Measurements from ENCODE around the gene PJVK. TPM values are rescaled to one million over a fixed set of nuclear protein-coding genes. Genes with fewer than 3 reads are reported as not detected.
A peak's percentile ranks its signal among the peaks of the same experiment; 100 is the strongest.
"Not testable (repeated sequence)": the region's sequence is repeated elsewhere in the genome, so short reads cannot be mapped to it uniquely, and the experiment has no call there.

The PJVK gene
- total RNA-seq, 1 donor from 2014 or later, result 0.34 TPM

- DNase-seq, result no peak
Measured at GRCh38 chr2:178436662-178437061, 14.5 kb upstream of the PJVK start.

- no peak for DNase-seq
Measured at GRCh38 chr2:178441426-178441825, 9.8 kb upstream of the PJVK start.

GRCh38 chr2:178448968-178449661 lies 2.1 kb upstream of the PJVK start:
- no peak for DNase-seq

- DNase-seq, result peak; percentile 15
Measured at GRCh38 chr2:178449700-178450523, 1.3 kb upstream of the PJVK start.

- DNase-seq, result no peak
Measured at GRCh38 chr2:178450524-178450773, 729 bp upstream of the PJVK start.

GRCh38 chr2:178452334-178452733 lies 1.2 kb downstream of the PJVK start:
- no peak for DNase-seq

GRCh38 chr2:178452870-178453269 lies 1.7 kb downstream of the PJVK start:
- DNase-seq, result no peak

- DNase-seq, result no peak
Measured at GRCh38 chr2:178455947-178456346, 4.8 kb downstream of the PJVK start.

GRCh38 chr2:178457390-178457886 lies 6.3 kb downstream of the PJVK start:
- DNase-seq, result no peak

- no peak for DNase-seq
Measured at GRCh38 chr2:178469219-178469849, 18.2 kb downstream of the PJVK start.

GRCh38 chr2:178471313-178471712 lies 20.1 kb downstream of the PJVK start:
- not testable (repeated sequence) for DNase-seq

- no peak for DNase-seq
Measured at GRCh38 chr2:178473373-178473772, 22.2 kb downstream of the PJVK start.

GRCh38 chr2:178473931-178474330 lies 22.8 kb downstream of the PJVK start:
- no peak for DNase-seq

- DNase-seq, result no peak
Measured at GRCh38 chr2:178474560-178474959, 23.4 kb downstream of the PJVK start.

- no peak for DNase-seq
Measured at GRCh38 chr2:178476477-178476876, 25.3 kb downstream of the PJVK start.

GRCh38 chr2:178477443-178478129 lies 26.4 kb downstream of the PJVK start:
- no peak for DNase-seq

GRCh38 chr2:178478130-178478438 lies 26.9 kb downstream of the PJVK start:
- DNase-seq, result peak; percentile 30

- DNase-seq, result peak; percentile 86
Measured at GRCh38 chr2:178478439-178479274, 27.5 kb downstream of the PJVK start, which contains the start of gene FKBP7. Gene FKBP7, minus strand, starts transcription at chr2:178478600. Its CDS starts 101 bp downstream, at chr2:178478499.

- no peak for DNase-seq
Measured at GRCh38 chr2:178479275-178479616, 28.1 kb downstream of the PJVK start.

- DNase-seq, result no peak
Measured at GRCh38 chr2:178479758-178480226, 28.6 kb downstream of the PJVK start.

GRCh38 chr2:178480227-178481181 lies 29.3 kb downstream of the PJVK start, which contains the start of gene PLEKHA3:
Gene PLEKHA3, plus strand, starts transcription at chr2:178480457. Its CDS starts 413 bp downstream, at chr2:178480870.
- peak; percentile 97 for DNase-seq

Measured in dermis blood vessel endothelial cell (primary cell).